NCI-H82 (cell line): ENCODE data around the gene RAMACL.

Experiments used
- DNase-seq: peaks from one replicate; lab custom pipeline; 2025; lab: John Stamatoyannopoulos, UW

The RAMACL gene

DNA sequence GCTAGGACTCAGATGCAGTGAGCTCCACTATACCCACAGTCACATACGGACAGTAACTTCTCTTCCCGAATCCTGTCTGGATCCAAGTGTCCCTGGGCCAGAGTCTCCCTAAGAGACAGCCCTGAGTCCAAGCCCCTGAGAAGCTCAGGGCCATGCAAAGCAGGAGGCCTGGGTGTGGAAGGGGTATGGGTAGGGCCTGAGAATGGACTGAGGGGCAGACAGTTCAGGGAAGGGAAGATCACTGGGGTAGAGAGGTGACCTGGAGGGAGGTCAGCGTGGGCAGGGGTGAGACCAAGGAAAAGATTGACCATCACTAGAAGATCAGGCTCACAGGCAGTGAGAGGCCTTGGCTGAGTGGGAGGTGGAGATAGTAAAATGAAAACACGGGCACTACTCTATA lies 31.8 kb upstream of the RAMACL start:
- DNase-seq: no peak

GRCh38 chr6:166617359-166617758 lies 30.9 kb upstream of the RAMACL start:
- no peak for DNase-seq

DNA sequence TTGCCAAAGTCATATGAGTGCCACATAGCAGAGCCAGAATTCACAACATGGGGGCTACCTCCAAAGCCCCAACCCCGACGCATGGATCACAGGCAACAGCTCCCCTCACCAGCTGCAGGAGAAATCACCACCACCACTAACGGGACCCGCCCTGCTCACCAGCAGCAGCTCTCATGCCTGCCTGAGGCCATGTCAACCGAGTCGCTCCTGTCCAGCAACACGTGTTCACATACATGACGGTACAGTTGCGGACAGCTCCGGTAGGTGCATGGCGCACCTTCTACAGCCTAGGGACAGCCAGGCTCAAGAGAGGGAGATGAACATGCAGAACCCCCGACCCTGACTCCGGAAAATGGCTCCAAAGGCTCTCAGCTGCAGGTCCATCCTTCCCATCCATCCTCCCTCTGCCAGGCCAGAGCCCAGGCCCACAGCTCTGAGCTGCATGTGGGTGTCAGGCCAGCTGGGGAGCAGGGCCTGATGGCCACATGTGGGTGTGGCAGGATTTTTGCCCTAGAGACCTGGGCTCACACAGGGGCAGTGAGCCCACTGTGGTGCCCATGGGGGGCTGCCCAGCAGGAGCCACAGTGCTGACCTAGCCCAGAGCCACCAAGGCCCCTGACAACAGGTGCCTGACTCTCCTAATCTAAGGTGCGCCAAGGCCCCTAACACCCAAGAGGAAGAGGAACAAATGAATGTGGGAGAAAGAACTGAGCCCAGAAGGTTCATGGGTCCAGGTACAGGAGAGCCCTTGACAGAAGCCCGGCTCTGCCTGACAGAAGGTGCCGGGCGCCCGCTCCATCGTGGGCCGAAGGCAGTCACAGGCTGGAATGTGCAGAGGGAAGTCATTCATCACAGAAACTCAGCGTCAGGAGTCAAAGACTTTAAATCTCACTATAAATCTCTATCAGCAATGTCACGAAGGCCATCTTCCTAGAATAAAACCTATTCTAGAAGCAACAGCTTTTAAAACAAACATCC lies 30.1 kb upstream of the RAMACL start:
- DNase-seq: no peak

GRCh38 chr6:166615059-166615770 lies 28.7 kb upstream of the RAMACL start:
- DNase-seq: no peak

- no peak for DNase-seq
Measured at GRCh38 chr6:166614589-166614988, 28.1 kb upstream of the RAMACL start.

DNA sequence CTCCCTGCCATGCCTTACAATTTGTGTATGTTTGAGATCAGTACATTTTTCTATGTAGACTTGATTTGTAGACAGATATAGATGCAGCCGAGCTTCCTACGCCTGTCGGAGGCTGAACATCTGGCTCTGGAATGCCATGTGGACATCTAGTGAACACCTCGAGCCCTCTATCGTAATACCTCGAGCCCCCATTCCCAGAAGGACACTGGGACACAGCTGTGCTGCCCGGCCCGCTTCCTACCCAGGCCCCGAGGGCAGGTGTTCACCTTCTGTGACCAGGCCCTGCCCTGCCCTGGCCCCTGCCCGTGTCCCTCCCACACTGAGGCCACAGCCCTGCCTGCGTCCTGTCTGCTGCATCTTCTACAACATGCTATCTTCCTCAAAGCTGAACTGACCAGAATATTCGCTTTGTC lies 27.7 kb upstream of the RAMACL start:
- no peak for DNase-seq

DNA sequence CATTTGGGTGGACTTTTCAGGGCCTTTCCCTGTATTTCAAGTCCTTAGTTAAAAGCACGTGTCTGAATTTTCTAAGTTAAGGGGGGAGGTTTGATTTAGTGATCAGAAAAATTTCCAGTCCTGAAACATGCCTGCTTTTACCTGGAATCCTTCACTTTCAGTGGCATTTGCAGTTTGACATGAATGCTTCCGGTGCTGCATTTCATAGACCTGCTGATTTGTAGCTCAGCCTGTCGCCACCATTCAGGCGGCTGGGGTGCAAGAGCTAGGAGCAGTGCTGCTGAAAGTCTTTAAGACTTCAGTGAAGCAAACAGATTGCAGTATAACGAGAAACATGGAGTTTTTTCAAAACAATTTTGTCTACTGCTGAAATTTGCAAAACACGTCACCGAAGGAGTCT lies 26.5 kb upstream of the RAMACL start:
- no peak for DNase-seq

DNA sequence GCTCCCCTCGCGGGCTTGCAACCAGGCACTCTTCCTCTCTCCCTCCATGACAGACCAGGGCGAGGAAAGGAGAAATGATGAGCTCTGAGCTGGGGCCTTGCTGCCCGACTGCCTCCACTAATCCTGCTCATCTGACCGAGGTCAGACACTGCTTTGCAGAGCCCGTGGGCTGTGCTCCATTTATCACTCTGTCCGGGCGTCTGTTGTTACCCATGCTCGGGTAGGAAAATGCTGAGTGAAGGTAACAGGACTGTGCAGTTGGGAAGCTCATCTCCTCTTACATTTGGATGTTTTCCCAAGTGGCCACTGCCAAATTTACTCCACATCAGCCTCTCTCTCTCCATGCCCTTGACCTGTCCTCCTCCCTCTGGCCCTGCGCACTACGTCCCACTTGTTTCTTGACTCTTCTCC lies 26.0 kb upstream of the RAMACL start:
- no peak for DNase-seq

- no peak for DNase-seq
Measured at GRCh38 chr6:166611631-166612030, 25.2 kb upstream of the RAMACL start.

- no peak for DNase-seq
Measured at GRCh38 chr6:166610069-166610468, 23.6 kb upstream of the RAMACL start.

DNA sequence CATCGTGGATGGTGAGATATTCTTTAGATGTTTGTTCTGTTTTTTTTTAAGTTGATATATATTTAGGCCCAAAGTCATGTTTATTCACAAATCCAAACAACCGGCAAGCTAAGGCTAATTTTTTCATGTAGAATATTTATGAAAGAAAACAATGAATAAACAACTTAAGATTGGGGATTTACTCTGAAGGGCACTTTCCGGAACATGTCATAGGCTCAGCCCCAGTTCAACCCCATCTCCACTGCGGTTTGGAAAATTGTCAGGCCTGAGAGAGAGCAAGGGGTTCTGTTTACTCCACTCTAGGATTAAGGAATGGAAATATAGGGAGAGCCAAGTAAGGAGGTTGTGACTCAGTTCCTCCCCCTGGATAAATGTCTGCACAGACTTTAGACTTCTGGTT lies 22.3 kb upstream of the RAMACL start:
- DNase-seq: no peak

GRCh38 chr6:166605752-166606151 lies 19.3 kb upstream of the RAMACL start:
- DNase-seq: no peak

DNA sequence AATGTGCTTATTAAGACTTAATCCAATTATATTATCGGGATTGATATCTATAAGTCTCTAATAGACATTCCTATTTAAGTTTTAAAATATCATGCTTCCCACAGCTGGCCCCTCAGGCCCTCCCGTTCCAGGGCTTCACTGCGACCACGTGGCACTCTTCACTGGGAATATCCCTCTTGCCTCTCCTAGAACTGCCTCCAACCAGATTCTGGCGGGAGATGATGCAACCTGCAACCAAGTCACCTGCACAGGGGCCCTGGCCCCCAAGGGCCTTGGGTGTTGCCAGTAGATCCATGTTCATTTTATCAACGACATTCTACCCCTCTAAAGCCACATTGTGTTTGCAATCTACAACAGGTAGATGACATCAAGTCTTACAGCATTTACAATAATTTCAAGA lies 18.4 kb upstream of the RAMACL start:
- peak; percentile 11 for DNase-seq

- no peak for DNase-seq
Measured at GRCh38 chr6:166604328-166604727, 17.9 kb upstream of the RAMACL start.

- no peak for DNase-seq
Measured at GRCh38 chr6:166603043-166603690, 16.7 kb upstream of the RAMACL start.

- no peak for DNase-seq
Measured at GRCh38 chr6:166601956-166602355, 15.5 kb upstream of the RAMACL start.

GRCh38 chr6:166600931-166601330 lies 14.5 kb upstream of the RAMACL start:
- DNase-seq: no peak

DNA sequence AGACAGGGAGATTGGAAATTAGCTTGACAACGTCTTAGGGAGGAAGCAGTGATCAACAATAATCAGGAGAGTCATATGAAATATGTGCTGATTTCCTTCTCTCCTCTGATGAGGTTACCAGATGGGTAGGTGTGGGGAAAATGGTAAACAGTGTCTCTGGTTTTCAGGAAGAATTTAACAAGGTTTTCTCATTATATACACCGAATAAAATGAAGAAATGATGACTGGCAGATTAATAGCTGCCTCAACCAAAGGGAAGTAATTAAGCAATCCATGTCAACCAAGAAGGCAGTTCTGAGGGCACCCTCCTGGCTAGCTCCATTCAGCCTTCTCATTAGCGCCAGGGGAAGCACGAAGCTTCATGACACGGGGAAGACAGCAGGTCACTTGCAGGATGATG lies 12.7 kb upstream of the RAMACL start:
- no peak for DNase-seq

- DNase-seq: no peak
Measured at GRCh38 chr6:166598441-166599138, 12.1 kb upstream of the RAMACL start.

- no peak for DNase-seq
Measured at GRCh38 chr6:166597711-166598440, 11.4 kb upstream of the RAMACL start.

- no peak for DNase-seq
Measured at GRCh38 chr6:166596776-166597507, 10.5 kb upstream of the RAMACL start.
